Motor neuron (in vitro differentiated cells): ENCODE results near the gene RBMX. TPM values are rescaled to one million over a fixed set of nuclear protein-coding genes. Genes with fewer than 3 reads are reported as not detected.
A peak's percentile ranks its signal among the peaks of the same experiment; 100 is the strongest.
"Not testable (repeated sequence)": the region's sequence is repeated elsewhere in the genome, so short reads cannot be mapped to it uniquely, and the experiment has no call there.

Experiments
- ATAC-seq, 8 experiments: fragments of 200-7000 bp; cut with Tn5 transposase; replicated peaks in 6 of 8; 2 replicates each; pipeline ENCODE4 v1.8.0; 2021; ENCODE audit warnings: mild to moderate bottlenecking in 8 of 8, moderate library complexity in 8 of 8
- H3K27ac ChIP-seq, 2 donors: fragments of 250-450 bp; sonication (Bioruptor Pico); 2 replicates each; pipeline ENCODE4 v1.9.0; 2021; ENCODE audit warnings: antibody characterized with exemption in 2 of 2, mild to moderate bottlenecking in 2 of 2, moderate library complexity in 1 of 2
- H3K4me1 ChIP-seq, 2 donors: fragments of 250-450 bp; sonication (Bioruptor Pico); replicated peaks in 1 of 2; 2 replicates each; pipeline ENCODE4 v1.6.1; 2021; ENCODE audit warnings: antibody characterized with exemption in 2 of 2, mild to moderate bottlenecking in 2 of 2, moderate library complexity in 1 of 2
- H3K4me3 ChIP-seq, 5 donors: fragments of 250-450 bp; sonication (Bioruptor Pico); 2 replicates each; pipeline ENCODE4 v1.9.0; 2021; ENCODE audit warnings: antibody characterized with exemption in 5 of 5, mild to moderate bottlenecking in 5 of 5, moderate library complexity in 4 of 5
- WGBS, 10 experiments: fragments of 450-650 bp; shearing (Covaris generic); methylation state at CpG; one replicate each; pipeline ENCODE4 v1.0.0; 2022; 5-methylcytosine and 5-hydroxymethylcytosine counted together
- in situ Hi-C, 9 experiments: fragments of 400-800 bp; cut with MboI; loops; one replicate each; pipeline ENCODE4 v1.15.0; 2021; ENCODE audit warnings: low sequenced_read_pairs in 9 of 9, low pct_unique_long_range_greater_than_20kb in 2 of 9; ENCODE audit not compliant: unreplicated experiment in 9 of 9
- total RNA-seq, 8 experiments: library from RNA; unstranded; fragments of 300-600 nt; gene quantifications; 2 replicates each; pipeline versions ENCODE4 v1.2.3 to v1.2.4, GENCODE V29; 2022

The RBMX gene
- total RNA-seq, 8 experiments from 2014 or later = 159 to 440 (median 211) TPM

- ATAC-seq, H3K4me3 ChIP-seq, in situ Hi-C loops, H3K4me1 ChIP-seq, H3K27ac ChIP-seq: not testable (repeated sequence)
- WGBS, 10 experiments = 40 to 100% (median 76%) methylated on average over 1 to 4 of the region's 10 CpGs; no CpG with 5 or more reads in 6 of the 10 experiments
These were observed 19.5 kb upstream of the RBMX start for GRCh38 chrX:136900071-136900470.

GRCh38 chrX:136899221-136899620, 18.7 kb upstream of the RBMX start:
- 0 to 100% (median 13%) methylated on average over 1 of the region's 1 CpG; no CpG with 5 or more reads in 5 of the 10 experiments for WGBS, 10 experiments

GRCh38 chrX:136898752-136899151, 18.2 kb upstream of the RBMX start:
- H3K4me1 ChIP-seq, in situ Hi-C loops, ATAC-seq, H3K27ac ChIP-seq, H3K4me3 ChIP-seq: not testable (repeated sequence)
- WGBS, 10 experiments = 45% methylated on average over 6 of the region's 7 CpGs; no CpG with 5 or more reads in 9 of the 10 experiments

More at GRCh38 chrX:136899221-136899620, 18.7 kb upstream of the RBMX start:
- no peak overlapping the region for H3K4me3 ChIP-seq
- H3K4me1 ChIP-seq = no peaks in the 10 kb centered on the region
- in situ Hi-C loops = no loop called here
- H3K27ac ChIP-seq = no peak overlapping the region
- no peak for ATAC-seq

- Histone ChIP-seq H3K4me3 (no peak overlapping the region), H3K4me1 (no peaks in the 10 kb centered on the region), H3K27ac (no peak overlapping the region)
- in situ Hi-C loops = no loop called here
- no peak for ATAC-seq
- 62 to 100% (median 67%) methylated on average over 2 to 7 of the region's 7 CpGs; no CpG with 5 or more reads in 6 of the 10 experiments for WGBS, 10 experiments
These were observed 15.8 kb upstream of the RBMX start for GRCh38 chrX:136896121-136896914.

GRCh38 chrX:136892412-136892811, 11.9 kb upstream of the RBMX start:
- Histone ChIP-seq H3K4me1 (no peaks in the 10 kb centered on the region), H3K27ac (no peak overlapping the region), H3K4me3 (no peak overlapping the region)
- 37 to 100% (median 100%) methylated on average over 1 to 3 of the region's 3 CpGs; no CpG with 5 or more reads in 7 of the 10 experiments for WGBS, 10 experiments
- ATAC-seq = no peak
- in situ Hi-C loops = no loop called here

GRCh38 chrX:136890596-136890995, 10.1 kb upstream of the RBMX start:
- H3K4me1 ChIP-seq, in situ Hi-C loops, ATAC-seq, H3K27ac ChIP-seq, H3K4me3 ChIP-seq: not testable (repeated sequence)
- WGBS, 10 experiments = 44 to 100% (median 89%) methylated on average over 2 to 3 of the region's 6 CpGs; no CpG with 5 or more reads in 7 of the 10 experiments

GRCh38 chrX:136889269-136889668, 8.7 kb upstream of the RBMX start:
- Histone ChIP-seq H3K4me1 (no peaks in the 10 kb centered on the region), H3K4me3 (no peak overlapping the region), H3K27ac (no peak overlapping the region)
- no peak for ATAC-seq
- 61 to 67% methylated on average over 1 to 2 of the region's 7 CpGs; no CpG with 5 or more reads in 8 of the 10 experiments for WGBS, 10 experiments
- in situ Hi-C loops = no loop called here

GRCh38 chrX:136880003-136880451, 498 bp downstream of the RBMX start:
- Histone ChIP-seq H3K4me3 (peak overlapping the region; percentile 74 to 100 (median 91)), H3K4me1 (peaks cover 0 to 3% of the 10 kb centered on the region in 2 donors), H3K27ac (peak overlapping the region; percentile 91 to 94)
- in situ Hi-C loops = no loop called here
- WGBS, 10 experiments = 0 to 68% (median 10%) methylated on average over 2 to 13 of the region's 32 CpGs; no CpG with 5 or more reads in 7 of the 10 experiments
- ATAC-seq = peak; percentile 29 to 58 (median 46)

- in situ Hi-C loops = no loop called here
- 0 to 17% (median 4%) methylated on average over 1 to 10 of the region's 10 CpGs; no CpG with 5 or more reads in 4 of the 10 experiments for WGBS, 10 experiments
- ATAC-seq = no peak
- Histone ChIP-seq H3K4me3 (peak overlapping the region; percentile 74 to 100 (median 91)), H3K4me1 (peaks cover 0 to 3% of the 10 kb centered on the region in 2 donors), H3K27ac (no peak overlapping the region)
These were observed 1.4 kb downstream of the RBMX start for GRCh38 chrX:136879001-136879687.

- peaks cover 0 to 3% of the 10 kb centered on the region in 2 donors for H3K4me1 ChIP-seq
- 0 to 50% (median 20%) methylated on average over 1 to 6 of the region's 11 CpGs; no CpG with 5 or more reads in 6 of the 10 experiments for WGBS, 10 experiments
- in situ Hi-C loops = no loop called here
- H3K4me3 ChIP-seq = peak overlapping the region; percentile 74 to 100 (median 91)
- H3K27ac ChIP-seq = no peak overlapping the region
- no peak for ATAC-seq
These were observed 2.1 kb downstream of the RBMX start for GRCh38 chrX:136878423-136878822.

GRCh38 chrX:136874114-136874513, 6.4 kb downstream of the RBMX start:
- ATAC-seq, H3K4me1 ChIP-seq, H3K4me3 ChIP-seq, in situ Hi-C loops, H3K27ac ChIP-seq: not testable (repeated sequence)
- WGBS, 10 experiments = 60 to 100% (median 100%) methylated on average over 1 to 3 of the region's 15 CpGs; no CpG with 5 or more reads in 5 of the 10 experiments

- WGBS, 10 experiments = 64 to 100% (median 75%) methylated on average over 1 to 2 of the region's 2 CpGs; no CpG with 5 or more reads in 7 of the 10 experiments
- H3K4me3 ChIP-seq, in situ Hi-C loops, ATAC-seq, H3K4me1 ChIP-seq, H3K27ac ChIP-seq: not testable (repeated sequence)
These were observed 7.3 kb downstream of the RBMX start for GRCh38 chrX:136873210-136873609.

- H3K4me1 ChIP-seq = no peaks in the 10 kb centered on the region
- H3K27ac ChIP-seq = no peak overlapping the region
- no peak for ATAC-seq
- in situ Hi-C loops = no loop called here
- WGBS, 10 experiments = 47 to 100% (median 80%) methylated on average over 1 to 5 of the region's 5 CpGs; no CpG with 5 or more reads in 1 of the 10 experiments
- H3K4me3 ChIP-seq = no peak overlapping the region
These were observed 8.3 kb downstream of the RBMX start for GRCh38 chrX:136872091-136872700.
